Fibroblast of lung (primary cell): Measurements from ENCODE around the gene CAVIN2. TPM values are rescaled to one million over a fixed set of nuclear protein-coding genes. Genes with fewer than 3 reads are reported as not detected.

ENCODE experiments used
- DNase-seq, 2 donors: peaks; one replicate each; pipeline versions ENCODE4 v3.0.0 to v3.0.0-alpha.2; 2010; ENCODE audit warnings: low read depth in 2 of 2
- H2AFZ ChIP-seq: 2 replicates; pipeline ENCODE4 v1.5.1; 2012; ENCODE audit warnings: low read length, control low read depth, inconsistent platforms
- H3K27ac ChIP-seq: 2 replicates; pipeline ENCODE4 v1.5.1; 2011; ENCODE audit warnings: low read length, control low read depth; ENCODE audit not compliant: insufficient read depth
- H3K27me3 ChIP-seq: 2 replicates; pipeline ENCODE4 v1.5.1; 2011; ENCODE audit warnings: mild to moderate bottlenecking, low read length; ENCODE audit not compliant: control insufficient read depth, insufficient read depth
- H3K36me3 ChIP-seq: 2 replicates; pipeline ENCODE4 v1.5.1; 2011; ENCODE audit warnings: low read length; ENCODE audit not compliant: control insufficient read depth, insufficient read depth
- H3K4me1 ChIP-seq: 2 replicates; pipeline ENCODE4 v1.5.1; 2011; ENCODE audit warnings: low read length; ENCODE audit not compliant: control insufficient read depth, insufficient read depth; ENCODE audit errors: extremely low read depth
- H3K4me2 ChIP-seq: 2 replicates; pipeline ENCODE4 v1.5.1; 2011; ENCODE audit warnings: low read length, control low read depth; ENCODE audit not compliant: insufficient read depth; ENCODE audit errors: extremely low read depth
- H3K4me3 ChIP-seq, 4 experiments: fragments of 200-600 bp in 1 of 4; sonication (generic) in 1 of 4; replicated peaks in 1 of 4; 2 replicates each; pipeline ENCODE4 v1.5.1; 2011 to 2016; ENCODE audit warnings: low read length in 4 of 4, low read depth in 3 of 4, mild to moderate bottlenecking in 3 of 4, control low read depth in 2 of 4, inconsistent platforms in 1 of 4, mixed read lengths in 1 of 4; ENCODE audit not compliant: insufficient read depth in 1 of 4; ENCODE audit errors: control extremely low read depth in 1 of 4
- H3K79me2 ChIP-seq: 2 replicates; pipeline ENCODE4 v1.5.1; 2012; ENCODE audit warnings: mild to moderate bottlenecking, low read length, inconsistent platforms; ENCODE audit not compliant: control insufficient read depth, insufficient read depth
- H3K9ac ChIP-seq: 2 replicates; pipeline ENCODE4 v1.5.1; 2011; ENCODE audit warnings: mild to moderate bottlenecking, low read length, control low read depth; ENCODE audit not compliant: insufficient read depth
- H3K9me3 ChIP-seq: 2 replicates; pipeline ENCODE4 v1.5.1; 2012; ENCODE audit warnings: low read depth, low read length; ENCODE audit not compliant: control insufficient read depth, insufficient read depth
- H4K20me1 ChIP-seq: 2 replicates; pipeline ENCODE4 v1.5.1; 2011; ENCODE audit warnings: low read length; ENCODE audit not compliant: control insufficient read depth, insufficient read depth; ENCODE audit errors: extremely low read depth
- CTCF ChIP-seq, 2 donors: IDR thresholded peaks in 1 of 2; conservative IDR thresholded peaks in 1 of 2; 1 replicate in 1 of 2; 2 replicates in 1 of 2; pipeline ENCODE4 v1.5.1; 2011 to 2012; ENCODE audit warnings: low read length in 2 of 2, control low read depth in 1 of 2, inconsistent platforms in 1 of 2, low read depth in 1 of 2, mild to moderate bottlenecking in 1 of 2
- EZH2 ChIP-seq: IDR thresholded peaks from 2 replicates; pipeline ENCODE4 v1.5.1; 2012; ENCODE audit warnings: low read length, control low read depth, mild to moderate bottlenecking; ENCODE audit errors: missing control alignments
- polyA plus RNA-seq, 2 donors: library from polyadenylated mRNA; depleted of rRNA in 1 of 2; stranded (reverse) in 1 of 2; unstranded in 1 of 2; fragments of >200 nt; gene quantifications; 2 replicates each; pipeline ENCODE4 v1.2.1, GENCODE V29; 2011 to 2012; ENCODE audit warnings: missing spikeins in 1 of 2
- total RNA-seq: library from RNA; depleted of rRNA; stranded (reverse); fragments of >200 nt; gene quantifications from 2 replicates; pipeline ENCODE4 v1.2.1, GENCODE V29; 2014

Gene CAVIN2
- total and polyA plus RNA-seq, 2 donors (not counting 1 experiment from before 2014, with no cell fraction given): 25.1 to 28.1 TPM

GRCh38 chr2:191806396-191806795, 40.5 kb downstream of the CAVIN2 start:
- Histone ChIP-seq H3K27ac (no peak overlapping the region), H4K20me1 (no peaks in the 10 kb centered on the region), H3K4me1 (no peaks in the 10 kb centered on the region), H2AFZ (no peak overlapping the region), H3K9ac (no peak overlapping the region), H3K9me3 (no peaks in the 10 kb centered on the region), H3K4me2 (no peak overlapping the region), H3K4me3 (no peak overlapping the region), H3K27me3 (no peaks in the 10 kb centered on the region), H3K79me2 (no peaks in the 10 kb centered on the region), H3K36me3 (no peaks in the 10 kb centered on the region)
- TF ChIP-seq CTCF (conservative IDR thresholded peaks at IDR 0.05 in 1 of 2, IDR thresholded peaks at IDR 0.05 in 1 of 2; ENCODE audit: low read depth in 1 of 2, low read length in 2 of 2) (no peak), EZH2 (no peak)
- peak in 1 of 2 donors; percentile 33 for DNase-seq

- DNase-seq: peak in 1 of 2 donors; percentile 86
- H3K4me1 ChIP-seq: no peaks in the 10 kb centered on the region
- no peaks in the 10 kb centered on the region for H4K20me1 ChIP-seq
- no peaks in the 10 kb centered on the region for H3K9me3 ChIP-seq
- H3K9ac ChIP-seq: no peak overlapping the region
- no peak overlapping the region for H3K27ac ChIP-seq
- TF ChIP-seq EZH2 (no peak), CTCF (conservative IDR thresholded peaks at IDR 0.05 in 1 of 2, IDR thresholded peaks at IDR 0.05 in 1 of 2; ENCODE audit: low read depth in 1 of 2, low read length in 2 of 2) (no peak)
- H3K27me3 ChIP-seq: no peaks in the 10 kb centered on the region
- no peaks in the 10 kb centered on the region for H3K36me3 ChIP-seq
- no peak overlapping the region for H3K4me3 ChIP-seq
- no peaks in the 10 kb centered on the region for H3K79me2 ChIP-seq
- no peak overlapping the region for H3K4me2 ChIP-seq
- no peak overlapping the region for H2AFZ ChIP-seq
Measured at GRCh38 chr2:191804766-191805165, 42.1 kb downstream of the CAVIN2 start.

- no peaks in the 10 kb centered on the region for H3K4me1 ChIP-seq
- no peak overlapping the region for H2AFZ ChIP-seq
- no peaks in the 10 kb centered on the region for H3K79me2 ChIP-seq
- H3K27me3 ChIP-seq: no peaks in the 10 kb centered on the region
- no peaks in the 10 kb centered on the region for H4K20me1 ChIP-seq
- H3K4me2 ChIP-seq: no peak overlapping the region
- no peak overlapping the region for H3K4me3 ChIP-seq
- no peaks in the 10 kb centered on the region for H3K36me3 ChIP-seq
- TF ChIP-seq CTCF (conservative IDR thresholded peaks at IDR 0.05 in 1 of 2, IDR thresholded peaks at IDR 0.05 in 1 of 2; ENCODE audit: low read depth in 1 of 2, low read length in 2 of 2): no peak
- no peak for TF ChIP-seq EZH2
- H3K9me3 ChIP-seq: no peaks in the 10 kb centered on the region
- no peak for DNase-seq
- H3K27ac ChIP-seq: no peak overlapping the region
- no peak overlapping the region for H3K9ac ChIP-seq
Measured at GRCh38 chr2:191803007-191803406, 43.9 kb downstream of the CAVIN2 start.
